ENCODE measurements around the gene UBXN10.

UBXN10 gene

DNA sequence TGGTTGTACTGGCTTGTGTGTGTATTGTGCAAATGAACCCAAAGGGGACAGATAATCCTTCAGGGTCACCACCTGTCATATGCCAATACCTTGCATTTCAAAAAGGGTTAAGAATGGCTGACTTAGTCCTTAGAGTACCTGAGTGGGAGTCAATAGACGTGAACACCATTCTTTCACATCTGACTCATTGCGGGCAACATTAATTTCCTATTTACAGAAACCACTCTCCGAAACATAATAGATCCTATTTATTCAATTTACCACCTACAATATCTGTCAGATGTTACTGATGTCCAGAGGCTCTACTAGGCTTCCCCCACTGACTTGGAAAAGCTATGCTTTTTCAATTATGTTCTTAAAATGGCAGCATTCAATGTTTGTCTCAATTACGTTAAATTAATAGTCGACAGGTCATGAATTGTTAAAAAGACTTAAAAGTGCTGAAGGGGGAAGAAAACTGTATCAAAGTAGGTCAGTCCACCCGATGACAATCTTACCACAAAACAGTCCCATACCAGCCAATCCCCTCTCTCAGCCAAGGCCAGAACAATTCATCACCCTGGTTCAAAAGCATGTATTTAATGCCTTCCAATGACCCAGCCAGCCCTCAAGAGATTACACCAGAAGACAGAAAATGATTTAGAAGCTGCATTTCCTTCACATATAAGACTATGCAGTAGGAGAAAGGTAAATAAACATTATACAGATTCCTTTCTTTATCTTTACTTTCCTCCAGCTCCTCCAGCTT is 49.1 kb downstream of the UBXN10 start:
- no peak for DNase-seq (ENCODE audit: low read depth)

DNA sequence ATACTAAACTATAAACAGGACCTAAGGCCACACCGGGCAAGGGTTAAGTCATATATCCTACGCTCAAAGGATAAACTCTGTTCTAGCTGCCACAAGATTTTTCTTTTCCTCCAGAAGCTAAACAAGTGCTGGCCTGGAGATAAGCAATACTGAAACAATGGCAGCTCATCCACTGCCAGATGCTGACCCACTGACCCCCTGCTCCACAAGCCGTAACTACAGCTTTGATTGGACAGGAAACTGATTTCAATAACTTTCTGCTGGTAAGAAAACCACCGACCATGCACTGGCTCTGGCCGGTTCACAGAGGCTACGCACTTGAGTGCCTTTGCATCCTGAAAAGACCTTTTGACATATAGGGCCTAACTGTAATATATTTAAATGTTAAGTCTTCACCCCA is 51.8 kb downstream of the UBXN10 start:
- DNase-seq (ENCODE audit: low read depth): no peak

DNA sequence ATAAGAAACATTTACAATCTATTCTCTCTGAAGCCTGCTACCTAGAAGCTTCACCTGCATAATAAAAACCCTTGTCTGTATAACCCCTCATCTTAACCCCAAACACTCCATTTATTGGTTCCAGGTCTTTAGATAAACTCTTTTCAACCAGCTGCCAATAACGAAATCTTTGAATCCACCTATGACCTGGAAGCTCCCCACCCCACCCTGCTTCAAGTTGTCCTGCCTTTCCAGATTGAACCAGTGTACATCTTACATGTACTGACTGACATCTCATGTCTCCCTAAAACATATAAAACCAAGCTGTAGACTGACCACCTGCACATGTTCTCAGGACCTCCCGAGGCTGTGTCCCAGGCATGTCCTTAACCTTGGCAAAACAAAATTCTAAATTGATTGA is 54.1 kb downstream of the UBXN10 start:
- no peak for DNase-seq (ENCODE audit: low read depth)

DNA sequence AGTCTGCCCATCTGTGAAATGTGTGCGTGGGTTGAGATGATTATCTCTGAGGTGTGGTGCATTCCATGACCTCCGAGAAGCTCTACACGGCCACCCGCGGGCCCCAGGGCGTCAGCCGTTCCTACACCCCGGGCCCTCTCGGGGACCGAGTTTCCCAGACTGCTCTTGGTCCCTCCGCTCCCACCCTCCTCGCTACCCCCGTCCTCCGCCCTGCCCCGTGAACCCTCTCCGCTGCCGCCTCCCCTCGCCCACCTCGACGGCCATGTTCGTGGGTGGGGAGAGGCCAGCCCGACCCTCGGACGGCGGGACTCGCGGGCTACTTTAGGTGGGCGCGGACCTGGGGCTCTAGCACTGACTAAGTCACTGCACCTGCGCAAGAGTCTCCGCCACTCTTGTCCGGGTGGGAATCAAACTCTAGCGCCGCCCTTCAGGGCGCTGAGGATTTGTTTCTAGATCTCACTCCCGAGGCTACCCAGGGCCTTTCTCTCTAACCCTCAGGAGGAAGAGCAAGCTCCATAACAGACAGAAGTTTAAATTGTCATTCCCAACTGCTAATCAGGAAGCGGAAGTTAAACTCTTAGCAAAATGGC is 57.1 kb downstream of the UBXN10 start:
- no peak for DNase-seq (ENCODE audit: low read depth)
